HCT116 (cell line): ENCODE measurements around the gene LRRC42. TPM values are rescaled to one million over a fixed set of nuclear protein-coding genes. Genes with fewer than 3 reads are reported as not detected.

ENCODE experiments used
- ATAC-seq: fragments of 200-7000 bp; cut with Tn5 transposase; 2 replicates; pipeline ENCODE4 v1.9.1; 2020; ENCODE audit warnings: mild to moderate bottlenecking, moderate library complexity
- BruUV-seq: library from RNA; stranded (reverse); fragments of 400-500 nt; replicated peaks from 2 replicates; lab custom pipeline; 2021; lab: Mats Ljungman, UMichigan
- CTCF ChIA-PET: fragments of 300-600 bp; sonication (Branson Sonifier 250); formaldehyde crosslinking; loops from one replicate; lab custom pipeline; 2021; ENCODE audit warnings: antibody characterized with exemption; lab: Charles Lee
- POLR2A ChIA-PET: fragments of 300-600, 350-600 bp; sonication (Branson Sonifier 250); formaldehyde crosslinking; loops from one replicate; lab custom pipeline; 2021; ENCODE audit warnings: antibody characterized with exemption; lab: Charles Lee
- RAD21 ChIA-PET, 2 experiments: fragments of 300-600 bp; sonication (Branson Sonifier 250); formaldehyde crosslinking; loops; one replicate each; lab custom pipeline; 2023; ENCODE audit warnings: low total read pairs in 2 of 2; ENCODE audit not compliant: uncharacterized antibody in 2 of 2, unreplicated experiment in 2 of 2, low non-redundant PET in 1 of 2; lab: Charles Lee
- DNase-seq: peaks from one replicate; pipeline ENCODE4 v3.0.0-alpha.2; 2010; ENCODE audit warnings: low read depth, low spot score
- H2AFZ ChIP-seq: fragments of 200-600 bp; shearing (Covaris generic), sonication (generic); 2 replicates; pipeline ENCODE4 v1.6.1; 2017; ENCODE audit warnings: low read depth, mixed run types, mixed read lengths, antibody characterized with exemption, low read length; ENCODE audit not compliant: poor library complexity, severe bottlenecking
- H3K27ac ChIP-seq: 2 replicates; pipeline ENCODE4 v1.5.1; 2012; ENCODE audit warnings: low read depth, low read length
- H3K27me3 ChIP-seq: fragments of 200-600 bp; sonication (generic); 2 replicates; pipeline ENCODE4 v1.6.1; 2016; ENCODE audit warnings: mixed run types, low read length, mixed read lengths; ENCODE audit not compliant: insufficient read depth
- H3K36me3 ChIP-seq, 2 experiments: fragments of 200-500 bp in 1 of 2; fragments of 200-600 bp in 1 of 2; sonication (Bioruptor generic) in 1 of 2; sonication (generic) in 1 of 2; 2 replicates each; pipeline versions ENCODE4 v1.5.1 to v1.6.1; 2014 to 2016; ENCODE audit warnings: low read length in 2 of 2, inconsistent platforms in 1 of 2, mixed read lengths in 1 of 2, mixed run types in 1 of 2; ENCODE audit not compliant: insufficient read depth in 2 of 2, control insufficient read depth in 1 of 2
- H3K4me1 ChIP-seq, 2 experiments: fragments of 200-600 bp in 1 of 2; sonication (generic) in 1 of 2; 2 replicates each; pipeline versions ENCODE4 v1.5.1 to v1.6.1; 2012 to 2017; ENCODE audit warnings: low read length in 2 of 2, inconsistent platforms in 1 of 2, mild to moderate bottlenecking in 1 of 2, mixed read lengths in 1 of 2, mixed run types in 1 of 2, moderate library complexity in 1 of 2; ENCODE audit not compliant: insufficient read depth in 2 of 2, control insufficient read depth in 1 of 2
- H3K4me2 ChIP-seq: fragments of 200-600 bp; sonication (generic); 2 replicates; pipeline ENCODE4 v1.6.1; 2017; ENCODE audit warnings: mixed run types, low read length, mixed read lengths
- H3K4me3 ChIP-seq, 2 experiments: fragments of 200-600 bp in 1 of 2; sonication (generic) in 1 of 2; replicated peaks in 1 of 2; 2 replicates each; pipeline ENCODE4 v1.5.1; 2011 to 2016; ENCODE audit warnings: low read length in 2 of 2, control low read depth in 1 of 2, low read depth in 1 of 2, mild to moderate bottlenecking in 1 of 2, mixed read lengths in 1 of 2, mixed run types in 1 of 2
- H3K79me2 ChIP-seq: fragments of 200-600 bp; sonication (generic); 2 replicates; pipeline ENCODE4 v1.6.1; 2017; ENCODE audit warnings: mild to moderate bottlenecking, mixed run types, low read length, moderate library complexity, mixed read lengths; ENCODE audit not compliant: insufficient read depth
- H3K9ac ChIP-seq: fragments of 200-600 bp; sonication (generic); 2 replicates; pipeline ENCODE4 v1.6.1; 2016; ENCODE audit warnings: low read length, mixed read lengths
- H3K9me2 ChIP-seq: fragments of 200-600 bp; sonication (generic), shearing (Covaris generic); 2 replicates; pipeline ENCODE4 v1.6.1; 2017; ENCODE audit warnings: mixed run types, mild to moderate bottlenecking, moderate library complexity; ENCODE audit not compliant: insufficient read depth
- H3K9me3 ChIP-seq, 2 experiments: fragments of 200-500 bp in 1 of 2; fragments of 200-600 bp in 1 of 2; sonication (Bioruptor generic) in 1 of 2; sonication (generic) in 1 of 2; 2 replicates each; pipeline ENCODE4 v1.6.1; 2014 to 2017; ENCODE audit warnings: low read length in 2 of 2, mixed read lengths in 2 of 2, inconsistent platforms in 1 of 2, low read depth in 1 of 2, mild to moderate bottlenecking in 1 of 2, mixed run types in 1 of 2, moderate library complexity in 1 of 2; ENCODE audit not compliant: control insufficient read depth in 1 of 2, insufficient read depth in 1 of 2
- H4K20me1 ChIP-seq: fragments of 200-600 bp; sonication (generic), shearing (Covaris generic); 2 replicates; pipeline ENCODE4 v1.6.1; 2017; ENCODE audit warnings: mixed run types, mild to moderate bottlenecking, moderate library complexity; ENCODE audit not compliant: insufficient read depth
- ELF1 ChIP-seq: IDR thresholded peaks from 2 replicates; pipeline ENCODE4 v1.6.1; 2012; ENCODE audit warnings: low read depth, borderline replicate concordance
- EZH2phosphoT487 ChIP-seq: fragments of 200-600 bp; IDR thresholded peaks from 2 replicates; pipeline ENCODE4 v1.6.1; 2018; ENCODE audit warnings: antibody characterized with exemption, borderline replicate concordance
- RAD21 ChIP-seq: IDR thresholded peaks from 2 replicates; pipeline ENCODE4 v1.6.1; 2012; ENCODE audit warnings: low read depth, mild to moderate bottlenecking
- REST ChIP-seq: IDR thresholded peaks from 2 replicates; pipeline ENCODE4 v1.6.1; 2012; ENCODE audit warnings: low read depth
- SIN3A ChIP-seq: IDR thresholded peaks from 2 replicates; pipeline ENCODE4 v1.6.1; 2012; ENCODE audit warnings: low read depth
- TCF7L2 ChIP-seq: IDR thresholded peaks from 2 replicates; pipeline ENCODE4 v1.7.0; 2011; ENCODE audit warnings: borderline replicate concordance, inconsistent platforms; ENCODE audit not compliant: insufficient read depth, insufficient read length; ENCODE audit errors: extremely low read depth
- ZBTB33 ChIP-seq: IDR thresholded peaks from 2 replicates; pipeline ENCODE4 v1.6.1; 2011; ENCODE audit warnings: mild to moderate bottlenecking, low read length, moderate library complexity; ENCODE audit not compliant: insufficient replicate concordance; ENCODE audit errors: extremely low read depth
- intact Hi-C: fragments of 100-400 bp; cut with micrococcal nuclease; formaldehyde crosslinking; loops from 2 replicates; pipeline ENCODE4 v1.10.0; 2022
- total RNA-seq: library from RNA; stranded (reverse); gene quantifications from one replicate; pipeline ENCODE4 v1.2.1, GENCODE V29; 2021; ENCODE audit not compliant: unreplicated experiment

Gene LRRC42
- total RNA-seq, 1 experiment from 2014 or later: 62.5 TPM

DNA sequence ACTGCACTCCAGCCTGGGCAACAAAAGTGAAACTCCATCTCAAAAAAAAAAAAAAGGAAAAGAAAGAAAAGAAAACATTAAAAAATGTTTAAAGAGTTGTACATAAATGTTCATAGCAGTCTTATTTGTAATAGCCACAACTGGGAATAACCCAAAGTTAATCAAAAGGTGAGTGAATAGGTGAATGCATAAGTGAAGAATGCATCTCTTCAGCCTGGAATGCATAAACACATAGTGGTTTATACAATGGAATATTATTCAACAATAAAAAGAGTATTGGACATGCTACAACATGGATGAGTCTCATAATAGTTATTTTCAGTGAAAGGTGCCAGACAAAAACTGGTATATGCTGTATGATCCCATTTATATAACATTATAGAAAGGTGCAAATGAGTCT, 53.8 kb downstream of the LRRC42 start:
- Histone ChIP-seq H3K9me3 (no peaks in the 10 kb centered on the region), H4K20me1 (no peaks in the 10 kb centered on the region), H3K36me3 (no peaks in the 10 kb centered on the region)
- ATAC-seq: no peak
- no TSS peak for BruUV-seq
- POLR2A ChIA-PET: no interaction called here
- intact Hi-C loops: no loop called here
- TF ChIP-seq TCF7L2: no peak
- no peak for TF ChIP-seq SIN3A
- TF ChIP-seq EZH2phosphoT487: no peak
- no peak for TF ChIP-seq REST
- no peak for TF ChIP-seq ELF1
- no peak for TF ChIP-seq ZBTB33
- TF ChIP-seq RAD21: no peak
- TF ChIP-seq, all 23 proteins: peak for 0
- H3K4me3 ChIP-seq: no peak overlapping the region
- H3K9me2 ChIP-seq: no peaks in the 10 kb centered on the region
- ChIA-PET CTCF (no interaction called here), RAD21 (no interaction called here)
- DNase-seq: no peak
- H3K9ac ChIP-seq: no peak overlapping the region
- no peaks in the 10 kb centered on the region for H3K27me3 ChIP-seq
- H3K79me2 ChIP-seq: no peaks in the 10 kb centered on the region
- H3K4me1 ChIP-seq: no peaks in the 10 kb centered on the region
- no peak overlapping the region for H2AFZ ChIP-seq
- no peak overlapping the region for H3K27ac ChIP-seq
- H3K4me2 ChIP-seq: no peak overlapping the region
